ENCODE data around the gene FZD7.

DNA sequence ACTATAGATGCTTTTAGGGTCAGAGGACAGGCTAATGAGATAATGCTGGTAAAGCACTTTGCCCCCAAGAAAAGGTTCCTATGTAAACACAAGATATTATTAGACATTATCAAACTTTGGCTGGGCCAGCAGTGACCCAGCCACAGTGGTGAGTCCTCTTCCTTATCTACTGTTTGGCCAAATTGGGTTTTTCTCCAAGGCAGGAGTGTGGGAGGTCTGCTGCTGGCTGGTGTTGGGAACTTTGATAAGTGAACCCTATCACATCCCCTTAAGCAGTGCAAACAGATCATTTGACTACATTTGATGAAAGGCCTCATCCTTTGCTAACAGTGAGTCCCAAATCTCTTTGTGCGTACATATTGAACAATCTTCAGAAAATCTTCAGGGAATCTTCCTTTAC lies 16.2 kb downstream of the FZD7 start:
- TF ChIP-seq, protein P1, sequence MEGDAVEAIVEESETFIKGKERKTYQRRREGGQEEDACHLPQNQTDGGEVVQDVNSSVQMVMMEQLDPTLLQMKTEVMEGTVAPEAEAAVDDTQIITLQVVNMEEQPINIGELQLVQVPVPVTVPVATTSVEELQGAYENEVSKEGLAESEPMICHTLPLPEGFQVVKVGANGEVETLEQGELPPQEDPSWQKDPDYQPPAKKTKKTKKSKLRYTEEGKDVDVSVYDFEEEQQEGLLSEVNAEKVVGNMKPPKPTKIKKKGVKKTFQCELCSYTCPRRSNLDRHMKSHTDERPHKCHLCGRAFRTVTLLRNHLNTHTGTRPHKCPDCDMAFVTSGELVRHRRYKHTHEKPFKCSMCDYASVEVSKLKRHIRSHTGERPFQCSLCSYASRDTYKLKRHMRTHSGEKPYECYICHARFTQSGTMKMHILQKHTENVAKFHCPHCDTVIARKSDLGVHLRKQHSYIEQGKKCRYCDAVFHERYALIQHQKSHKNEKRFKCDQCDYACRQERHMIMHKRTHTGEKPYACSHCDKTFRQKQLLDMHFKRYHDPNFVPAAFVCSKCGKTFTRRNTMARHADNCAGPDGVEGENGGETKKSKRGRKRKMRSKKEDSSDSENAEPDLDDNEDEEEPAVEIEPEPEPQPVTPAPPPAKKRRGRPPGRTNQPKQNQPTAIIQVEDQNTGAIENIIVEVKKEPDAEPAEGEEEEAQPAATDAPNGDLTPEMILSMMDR (IDR thresholded peaks at IDR 0.05; ENCODE audit: borderline replicate concordance, extremely low read depth, low read length, poor library complexity, severe bottlenecking) = no peak
- no peak for TF ChIP-seq EZH2 (IDR thresholded peaks at IDR 0.05; ENCODE audit: borderline replicate concordance, low read depth, low read length, severe bottlenecking)
